Right lung (tissue), 5 donors: Measurements from ENCODE around the gene LTBP2. TPM values are rescaled to one million over a fixed set of nuclear protein-coding genes. Genes with fewer than 3 reads are reported as not detected.
"Not testable (repeated sequence)": the region's sequence is repeated elsewhere in the genome, so short reads cannot be mapped to it uniquely, and the experiment has no call there.

Experiments
- DNase-seq, 2 donors: peaks; one replicate each; pipeline ENCODE4 v3.0.0-alpha.2; 2013
- polyA plus RNA-seq, 5 donors: library from polyadenylated mRNA; unstranded; fragments of 120-200 nt; gene quantifications; one replicate each; pipeline versions ENCODE4 v1.2.1 to v1.2.3, GENCODE V29; 2013; ENCODE audit warnings: inconsistent platforms in 1 of 5, low replicate concordance in 1 of 5; ENCODE audit not compliant: insufficient read length in 5 of 5, insufficient read depth in 1 of 5

LTBP2 gene
- polyA plus RNA-seq, 5 donors = 10.6 to 30.9 (median 16.7) TPM

DNA sequence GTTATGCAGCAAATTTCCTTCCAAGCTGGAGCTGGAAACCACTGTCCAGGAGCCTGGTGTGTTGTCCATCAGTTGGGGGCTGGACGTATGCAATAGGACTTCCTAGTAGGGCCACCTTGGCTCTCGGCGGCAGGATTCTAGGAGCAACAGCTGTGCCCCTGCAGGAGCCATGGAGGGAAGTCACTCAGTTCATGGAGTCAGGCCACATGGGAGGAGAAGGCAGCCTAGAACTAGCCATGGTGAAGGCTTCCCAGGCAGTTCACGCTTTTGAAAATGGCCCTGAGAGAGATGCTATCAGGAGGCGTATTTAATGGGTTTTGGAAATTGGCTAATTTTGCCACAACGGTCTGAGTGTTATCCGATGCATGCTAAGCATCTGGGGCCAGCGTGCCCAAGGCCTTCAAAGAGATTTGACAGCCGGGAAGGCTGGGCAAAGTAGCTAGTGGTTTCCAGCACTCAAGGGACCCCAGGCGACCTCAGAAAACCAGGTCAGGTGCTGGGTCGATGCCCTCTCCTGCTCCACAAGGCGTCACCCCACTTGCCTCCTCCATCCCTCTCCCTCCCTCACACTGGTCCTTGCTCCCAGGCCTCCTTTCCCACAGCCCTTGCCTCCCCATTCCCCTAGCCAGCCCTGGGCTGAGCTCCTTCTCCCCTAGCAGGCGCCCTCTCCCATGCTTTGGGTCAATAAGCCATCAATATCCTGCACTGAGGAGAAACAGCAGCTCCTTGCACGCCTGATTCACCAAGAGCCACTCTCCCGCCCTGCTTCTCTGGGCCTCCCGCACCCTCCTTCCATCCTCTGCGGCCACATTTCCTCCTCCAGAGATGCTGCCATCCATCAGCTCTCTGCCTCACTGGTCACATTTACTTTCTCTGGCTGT, 155.1 kb downstream of the LTBP2 start:
- DNase-seq = no peak

DNA sequence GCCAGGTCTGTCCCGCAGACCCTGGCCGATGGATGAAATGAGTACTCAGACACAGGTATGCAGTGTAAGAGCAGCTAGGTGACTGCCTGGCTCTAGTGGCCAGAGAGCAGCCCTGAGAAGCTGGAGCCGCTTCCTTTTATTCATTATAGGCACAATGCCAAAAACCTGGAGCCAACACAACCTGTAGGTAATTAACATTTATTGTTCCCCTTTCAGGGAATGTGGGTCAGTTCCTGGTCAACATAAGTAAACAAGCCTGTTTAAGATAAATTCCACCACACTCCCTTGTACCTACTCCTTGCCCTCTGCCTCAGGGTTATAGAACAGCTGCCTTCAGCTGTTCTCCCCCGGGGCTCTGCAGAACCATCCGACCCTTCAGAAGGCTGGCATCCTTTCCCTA, 157.6 kb downstream of the LTBP2 start:
- not testable (repeated sequence) for DNase-seq

Other genes with a start within 250 kb of the LTBP2 start
- under 1 TPM; 0.40 to 0.91 (median 0.56) TPM for gene SYNDIG1L, start 186.0 kb downstream of the LTBP2 start, polyA plus RNA-seq
- gene NPC2, start 118.9 kb downstream of the LTBP2 start, polyA plus RNA-seq = 1,000 to 10,000 TPM in 1 of 5 donors, 100 to 1,000 TPM in 4; 800 to 1,202 (median 955) TPM
- 10 to 100 TPM; 29.8 to 38.3 (median 35.5) TPM for gene ISCA2, start 118.5 kb downstream of the LTBP2 start, polyA plus RNA-seq
- gene AREL1, start 100.8 kb upstream of the LTBP2 start, polyA plus RNA-seq = 10 to 100 TPM; 23.1 to 30.0 (median 25.3) TPM
- 10 to 100 TPM; 56.9 to 86.5 (median 76.1) TPM for gene FCF1, start 100.9 kb upstream of the LTBP2 start, polyA plus RNA-seq
- gene YLPM1, start 151.1 kb upstream of the LTBP2 start, polyA plus RNA-seq = 100 to 1,000 TPM in 2 of 5 donors, 10 to 100 TPM in 3; 79.9 to 116 (median 94.4) TPM